Neural cell (in vitro differentiated cells): ENCODE results near the gene MB21D2. TPM values are rescaled to one million over a fixed set of nuclear protein-coding genes. Genes with fewer than 3 reads are reported as not detected.

ENCODE experiments used
- H2AFZ ChIP-seq: fragments of 200-600, 300-800 bp; sonication (generic), shearing (Covaris generic); 2 replicates; pipeline ENCODE4 v1.6.0; 2014; ENCODE audit warnings: low read depth, mild to moderate bottlenecking, antibody characterized with exemption, low read length, moderate library complexity
- H3F3A ChIP-seq: fragments of 200-600 bp; shearing (Covaris generic); 2 replicates; pipeline ENCODE4 v1.6.1; 2016; ENCODE audit warnings: mild to moderate bottlenecking, moderate library complexity, mixed read lengths, antibody characterized with exemption, low read length; ENCODE audit not compliant: insufficient read depth, poor library complexity, severe bottlenecking
- H3K27ac ChIP-seq: fragments of 200-600, 300-800 bp; sonication (generic), shearing (Covaris generic); 2 replicates; pipeline ENCODE4 v1.5.1; 2014; ENCODE audit warnings: mild to moderate bottlenecking, low read length, moderate library complexity
- H3K27me3 ChIP-seq: fragments of 300-800, 200-600 bp; sonication (generic), shearing (Covaris generic); 2 replicates; pipeline ENCODE4 v1.6.0; 2014; ENCODE audit warnings: mild to moderate bottlenecking, low read depth, low read length, moderate library complexity; ENCODE audit not compliant: insufficient read depth
- H3K36me3 ChIP-seq: fragments of 300-800, 200-600 bp; sonication (generic), shearing (Covaris generic); 2 replicates; pipeline ENCODE4 v1.5.1; 2014; ENCODE audit warnings: mild to moderate bottlenecking, antibody characterized with exemption, low read length, moderate library complexity; ENCODE audit not compliant: insufficient read depth
- H3K4me2 ChIP-seq: fragments of 300-800, 200-600 bp; sonication (generic), shearing (Covaris generic); 2 replicates; pipeline ENCODE4 v1.6.0; 2014; ENCODE audit warnings: mild to moderate bottlenecking, low read length
- H3K4me3 ChIP-seq: fragments of 300-800, 200-600 bp; sonication (generic), shearing (Covaris generic); 2 replicates; pipeline ENCODE4 v1.5.1; 2014; ENCODE audit warnings: mild to moderate bottlenecking, low read length, moderate library complexity
- H3K79me2 ChIP-seq: fragments of 200-600 bp; shearing (Covaris generic); replicated peaks from 2 replicates; pipeline ENCODE4 v1.6.0; 2014; ENCODE audit warnings: mild to moderate bottlenecking, low read length, moderate library complexity; ENCODE audit not compliant: insufficient read depth
- H3K9ac ChIP-seq: fragments of 300-800, 200-600 bp; sonication (generic), shearing (Covaris generic); 2 replicates; pipeline ENCODE4 v1.6.1; 2016; ENCODE audit warnings: mild to moderate bottlenecking, low read length, mixed read lengths
- H3K9me2 ChIP-seq: fragments of 200-600 bp; shearing (Covaris generic); 2 replicates; pipeline ENCODE4 v1.6.1; 2016; ENCODE audit warnings: mild to moderate bottlenecking, low read length, mixed read lengths; ENCODE audit not compliant: insufficient read depth
- H3K9me3 ChIP-seq: fragments of 200-600, 300-800 bp; sonication (generic), shearing (Covaris generic); 2 replicates; pipeline ENCODE4 v1.6.1; 2016; ENCODE audit warnings: mild to moderate bottlenecking, mixed run types, low read length, moderate library complexity, mixed read lengths
- H4K20me1 ChIP-seq: fragments of 200-600 bp; shearing (Covaris generic); 2 replicates; pipeline ENCODE4 v1.6.1; 2016; ENCODE audit warnings: mild to moderate bottlenecking, mixed run types; ENCODE audit not compliant: insufficient read depth
- EP300 ChIP-seq: fragments of 450-650 bp; conservative IDR thresholded peaks from 2 replicates; pipeline ENCODE4 v1.6.1; 2014; ENCODE audit warnings: antibody characterized with exemption, mild to moderate bottlenecking, moderate library complexity; ENCODE audit not compliant: poor library complexity, severe bottlenecking
- EZH2 ChIP-seq: fragments of 200-600, 300-800 bp; shearing (Covaris generic), sonication (generic); IDR thresholded peaks from 2 replicates; pipeline ENCODE4 v1.6.1; 2014; ENCODE audit warnings: antibody characterized with exemption, low read length, borderline replicate concordance, mild to moderate bottlenecking; ENCODE audit not compliant: insufficient read depth, poor library complexity, severe bottlenecking
- MXI1 ChIP-seq: fragments of 450-650 bp; conservative IDR thresholded peaks from 2 replicates; pipeline ENCODE4 v1.6.1; 2014; ENCODE audit warnings: antibody characterized with exemption, mild to moderate bottlenecking; ENCODE audit not compliant: poor library complexity, severe bottlenecking
- POLR2AphosphoS5 ChIP-seq: IDR thresholded peaks from 2 replicates; pipeline ENCODE4 v1.6.1; 2012
- RAD21 ChIP-seq: fragments of 450-650 bp; conservative IDR thresholded peaks from 2 replicates; pipeline ENCODE4 v1.6.1; 2014; ENCODE audit warnings: antibody characterized with exemption, mild to moderate bottlenecking, moderate library complexity
- SMC3 ChIP-seq: fragments of 450-650 bp; conservative IDR thresholded peaks from 2 replicates; pipeline ENCODE4 v1.6.1; 2014; ENCODE audit warnings: antibody characterized with exemption, mild to moderate bottlenecking, moderate library complexity; ENCODE audit not compliant: poor library complexity
- TAF1 ChIP-seq: IDR thresholded peaks from 2 replicates; pipeline ENCODE4 v1.6.1; 2012; ENCODE audit warnings: low read depth
- polyA plus RNA-seq: library from polyadenylated mRNA; depleted of rRNA; stranded (reverse); fragments of >200 nt; gene quantifications from 2 replicates; pipeline ENCODE4 v1.2.3, GENCODE V29; 2014
- TF ChIP-seq, protein P1 (sequence below): fragments of 450-650 bp; IDR thresholded peaks from 2 replicates; pipeline ENCODE4 v1.5.1; 2014; ENCODE audit warnings: antibody characterized with exemption, mild to moderate bottlenecking, moderate library complexity; ENCODE audit not compliant: poor library complexity, severe bottlenecking
- TF ChIP-seq, protein P2 (sequence below): IDR thresholded peaks from 2 replicates; pipeline ENCODE4 v1.6.1; 2012; ENCODE audit warnings: borderline replicate concordance

MB21D2 gene
- polyA plus RNA-seq, 1 donor from 2014 or later = 39.0 TPM

DNA sequence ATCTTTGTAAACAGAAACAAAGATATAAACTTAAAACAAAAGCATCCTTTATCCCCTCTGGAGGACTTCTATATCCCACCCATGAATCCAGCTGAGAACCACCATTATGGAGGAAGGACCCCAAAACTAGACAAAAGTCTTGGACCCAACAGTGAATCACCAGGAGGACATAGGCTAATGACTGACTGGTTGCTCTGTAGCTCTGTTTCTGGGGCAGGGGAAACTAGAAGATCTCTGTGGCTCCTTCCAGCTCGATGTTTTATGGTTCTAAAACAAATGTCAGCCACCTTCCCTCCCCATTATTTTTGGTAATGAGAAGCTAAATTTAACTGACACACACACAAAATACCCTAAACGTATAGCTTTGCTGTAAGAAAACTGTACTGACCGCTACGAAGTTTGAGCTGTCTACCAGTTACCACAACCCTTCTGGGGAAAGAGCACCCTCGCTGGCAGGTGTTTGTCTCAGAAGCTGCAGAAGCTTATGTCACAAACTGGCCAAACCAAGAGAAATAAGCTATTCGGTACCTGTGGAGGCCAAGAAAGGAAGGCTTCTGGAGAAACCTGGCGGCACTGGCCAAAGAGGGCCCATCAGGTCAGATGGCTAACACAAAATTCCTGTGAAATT, 36.4 kb downstream of the MB21D2 start:
- TF ChIP-seq EZH2 (no peak), RAD21 (no peak), TAF1 (no peak), SMC3 (no peak), MXI1 (no peak), EP300 (no peak), POLR2AphosphoS5 (no peak)
- TF ChIP-seq, protein P1, sequence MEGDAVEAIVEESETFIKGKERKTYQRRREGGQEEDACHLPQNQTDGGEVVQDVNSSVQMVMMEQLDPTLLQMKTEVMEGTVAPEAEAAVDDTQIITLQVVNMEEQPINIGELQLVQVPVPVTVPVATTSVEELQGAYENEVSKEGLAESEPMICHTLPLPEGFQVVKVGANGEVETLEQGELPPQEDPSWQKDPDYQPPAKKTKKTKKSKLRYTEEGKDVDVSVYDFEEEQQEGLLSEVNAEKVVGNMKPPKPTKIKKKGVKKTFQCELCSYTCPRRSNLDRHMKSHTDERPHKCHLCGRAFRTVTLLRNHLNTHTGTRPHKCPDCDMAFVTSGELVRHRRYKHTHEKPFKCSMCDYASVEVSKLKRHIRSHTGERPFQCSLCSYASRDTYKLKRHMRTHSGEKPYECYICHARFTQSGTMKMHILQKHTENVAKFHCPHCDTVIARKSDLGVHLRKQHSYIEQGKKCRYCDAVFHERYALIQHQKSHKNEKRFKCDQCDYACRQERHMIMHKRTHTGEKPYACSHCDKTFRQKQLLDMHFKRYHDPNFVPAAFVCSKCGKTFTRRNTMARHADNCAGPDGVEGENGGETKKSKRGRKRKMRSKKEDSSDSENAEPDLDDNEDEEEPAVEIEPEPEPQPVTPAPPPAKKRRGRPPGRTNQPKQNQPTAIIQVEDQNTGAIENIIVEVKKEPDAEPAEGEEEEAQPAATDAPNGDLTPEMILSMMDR = no peak
- TF ChIP-seq, protein P2, sequence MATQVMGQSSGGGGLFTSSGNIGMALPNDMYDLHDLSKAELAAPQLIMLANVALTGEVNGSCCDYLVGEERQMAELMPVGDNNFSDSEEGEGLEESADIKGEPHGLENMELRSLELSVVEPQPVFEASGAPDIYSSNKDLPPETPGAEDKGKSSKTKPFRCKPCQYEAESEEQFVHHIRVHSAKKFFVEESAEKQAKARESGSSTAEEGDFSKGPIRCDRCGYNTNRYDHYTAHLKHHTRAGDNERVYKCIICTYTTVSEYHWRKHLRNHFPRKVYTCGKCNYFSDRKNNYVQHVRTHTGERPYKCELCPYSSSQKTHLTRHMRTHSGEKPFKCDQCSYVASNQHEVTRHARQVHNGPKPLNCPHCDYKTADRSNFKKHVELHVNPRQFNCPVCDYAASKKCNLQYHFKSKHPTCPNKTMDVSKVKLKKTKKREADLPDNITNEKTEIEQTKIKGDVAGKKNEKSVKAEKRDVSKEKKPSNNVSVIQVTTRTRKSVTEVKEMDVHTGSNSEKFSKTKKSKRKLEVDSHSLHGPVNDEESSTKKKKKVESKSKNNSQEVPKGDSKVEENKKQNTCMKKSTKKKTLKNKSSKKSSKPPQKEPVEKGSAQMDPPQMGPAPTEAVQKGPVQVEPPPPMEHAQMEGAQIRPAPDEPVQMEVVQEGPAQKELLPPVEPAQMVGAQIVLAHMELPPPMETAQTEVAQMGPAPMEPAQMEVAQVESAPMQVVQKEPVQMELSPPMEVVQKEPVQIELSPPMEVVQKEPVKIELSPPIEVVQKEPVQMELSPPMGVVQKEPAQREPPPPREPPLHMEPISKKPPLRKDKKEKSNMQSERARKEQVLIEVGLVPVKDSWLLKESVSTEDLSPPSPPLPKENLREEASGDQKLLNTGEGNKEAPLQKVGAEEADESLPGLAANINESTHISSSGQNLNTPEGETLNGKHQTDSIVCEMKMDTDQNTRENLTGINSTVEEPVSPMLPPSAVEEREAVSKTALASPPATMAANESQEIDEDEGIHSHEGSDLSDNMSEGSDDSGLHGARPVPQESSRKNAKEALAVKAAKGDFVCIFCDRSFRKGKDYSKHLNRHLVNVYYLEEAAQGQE = no peak
- H3K9me2 ChIP-seq = no peaks in the 10 kb centered on the region
- no peak overlapping the region for H3K9ac ChIP-seq
- H3K27me3 ChIP-seq = no peaks in the 10 kb centered on the region
- H3K79me2 ChIP-seq = peaks cover 11% of the 10 kb centered on the region
- H3F3A ChIP-seq = no peaks in the 10 kb centered on the region
- no peaks in the 10 kb centered on the region for H4K20me1 ChIP-seq
- no peak overlapping the region for H2AFZ ChIP-seq
- no peak overlapping the region for H3K27ac ChIP-seq
- H3K36me3 ChIP-seq = no peaks in the 10 kb centered on the region
- H3K4me2 ChIP-seq = no peak overlapping the region
- H3K4me3 ChIP-seq = no peak overlapping the region
- no peaks in the 10 kb centered on the region for H3K9me3 ChIP-seq

DNA sequence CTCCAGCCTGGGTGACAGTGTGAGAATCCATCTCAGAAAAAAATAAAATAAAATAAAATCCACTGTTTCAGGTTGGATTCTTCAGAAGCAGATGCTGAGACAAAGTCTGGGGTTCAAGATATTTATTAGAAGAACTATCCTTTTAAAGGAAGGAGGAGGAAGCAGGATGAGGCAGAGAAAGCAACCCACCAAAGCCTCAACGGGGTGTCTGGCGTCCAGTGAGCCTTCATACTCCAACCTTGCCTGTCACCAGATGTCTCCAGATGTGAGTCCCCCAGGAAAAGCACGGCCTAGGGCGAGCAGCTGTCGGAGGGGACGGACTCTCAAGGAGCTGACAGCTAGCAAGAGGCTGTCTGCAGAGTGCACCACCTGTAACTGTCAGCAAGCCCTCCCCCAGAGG, 37.3 kb downstream of the MB21D2 start:
- no peak overlapping the region for H3K9ac ChIP-seq
- no peak for TF ChIP-seq TAF1
- TF ChIP-seq, protein P2 = no peak
- TF ChIP-seq POLR2AphosphoS5 = no peak
- no peak for TF ChIP-seq EP300
- no peak for TF ChIP-seq MXI1
- no peak for TF ChIP-seq SMC3
- TF ChIP-seq, protein P1 = no peak
- TF ChIP-seq EZH2 = no peak
- no peak for TF ChIP-seq RAD21
- no peaks in the 10 kb centered on the region for H3F3A ChIP-seq
- no peak overlapping the region for H3K4me2 ChIP-seq
- no peaks in the 10 kb centered on the region for H3K36me3 ChIP-seq
- H3K9me3 ChIP-seq = no peaks in the 10 kb centered on the region
- H3K27me3 ChIP-seq = no peaks in the 10 kb centered on the region
- H3K4me3 ChIP-seq = no peak overlapping the region
- peaks cover 16% of the 10 kb centered on the region for H3K79me2 ChIP-seq
- no peaks in the 10 kb centered on the region for H3K9me2 ChIP-seq
- no peaks in the 10 kb centered on the region for H4K20me1 ChIP-seq
- no peak overlapping the region for H2AFZ ChIP-seq
- no peak overlapping the region for H3K27ac ChIP-seq
